ENCODE results near the gene ELOVL5. TPM values are rescaled to one million over a fixed set of nuclear protein-coding genes. Genes with fewer than 3 reads are reported as not detected.
A peak's percentile ranks its signal among the peaks of the same experiment; 100 is the strongest.
"Not testable (repeated sequence)": the region's sequence is repeated elsewhere in the genome, so short reads cannot be mapped to it uniquely, and the experiment has no call there.

The ELOVL5 gene
- total RNA-seq, 1 experiment from 2014 or later = 12.4 TPM

- no peak overlapping the region for H3K4me3 ChIP-seq
- DNase-seq = no peak
- H3K36me3 ChIP-seq = no peaks in the 10 kb centered on the region
- no peaks in the 10 kb centered on the region for H3K27me3 ChIP-seq
- no peaks in the 10 kb centered on the region for H3K9me3 ChIP-seq
These were observed 14.8 kb upstream of the ELOVL5 start for GRCh38 chr6:53363341-53364079.

- Histone ChIP-seq H3K4me3 (no peak overlapping the region), H3K36me3 (no peaks in the 10 kb centered on the region), H3K9me3 (no peaks in the 10 kb centered on the region), H3K27me3 (no peaks in the 10 kb centered on the region)
- no peak for DNase-seq
These were observed 12.8 kb upstream of the ELOVL5 start for GRCh38 chr6:53361549-53362031.

- no peaks in the 10 kb centered on the region for H3K36me3 ChIP-seq
- H3K27me3 ChIP-seq = no peaks in the 10 kb centered on the region
- no peak for DNase-seq
- no peaks in the 10 kb centered on the region for H3K9me3 ChIP-seq
- H3K4me3 ChIP-seq = peak overlapping the region; percentile 51
These were observed 11.6 kb upstream of the ELOVL5 start for GRCh38 chr6:53360093-53360912.

GRCh38 chr6:53359843-53360092 is 11.0 kb upstream of the ELOVL5 start:
- H3K9me3 ChIP-seq = no peaks in the 10 kb centered on the region
- H3K36me3 ChIP-seq = no peaks in the 10 kb centered on the region
- DNase-seq = no peak
- no peaks in the 10 kb centered on the region for H3K27me3 ChIP-seq
- peak overlapping the region; percentile 51 for H3K4me3 ChIP-seq

- H3K27me3 ChIP-seq = no peaks in the 10 kb centered on the region
- H3K9me3 ChIP-seq = no peaks in the 10 kb centered on the region
- no peaks in the 10 kb centered on the region for H3K36me3 ChIP-seq
- peak overlapping the region; percentile 51 for H3K4me3 ChIP-seq
- DNase-seq = peak; percentile 95
These were observed 10.5 kb upstream of the ELOVL5 start for GRCh38 chr6:53359095-53359842.

GRCh38 chr6:53358440-53359094 is 9.8 kb upstream of the ELOVL5 start:
- no peaks in the 10 kb centered on the region for H3K27me3 ChIP-seq

GRCh38 chr6:53357576-53358360 is 9.0 kb upstream of the ELOVL5 start:
- Histone ChIP-seq H3K36me3 (no peaks in the 10 kb centered on the region), H3K4me3 (no peak overlapping the region), H3K27me3 (no peaks in the 10 kb centered on the region), H3K9me3 (no peaks in the 10 kb centered on the region)
- DNase-seq = no peak

More at GRCh38 chr6:53358440-53359094, 9.8 kb upstream of the ELOVL5 start:
- Histone ChIP-seq H3K36me3 (no peaks in the 10 kb centered on the region), H3K9me3 (no peaks in the 10 kb centered on the region), H3K4me3 (peak overlapping the region; percentile 51)
- no peak for DNase-seq

- H3K4me3 ChIP-seq = no peak overlapping the region
- no peaks in the 10 kb centered on the region for H3K36me3 ChIP-seq
- no peaks in the 10 kb centered on the region for H3K27me3 ChIP-seq
- no peak for DNase-seq
- H3K9me3 ChIP-seq = no peaks in the 10 kb centered on the region
These were observed 4.9 kb upstream of the ELOVL5 start for GRCh38 chr6:53353624-53354023.

GRCh38 chr6:53352360-53352759 is 3.6 kb upstream of the ELOVL5 start:
- Histone ChIP-seq H3K9me3 (no peaks in the 10 kb centered on the region), H3K4me3 (no peak overlapping the region), H3K27me3 (no peaks in the 10 kb centered on the region), H3K36me3 (no peaks in the 10 kb centered on the region)
- no peak for DNase-seq

GRCh38 chr6:53349209-53349693 is 501 bp upstream of the ELOVL5 start:
- Histone ChIP-seq H3K27me3 (no peaks in the 10 kb centered on the region), H3K36me3 (peaks cover 12% of the 10 kb centered on the region), H3K9me3 (no peaks in the 10 kb centered on the region), H3K4me3 (peak overlapping the region; percentile 89)
- DNase-seq = no peak

- no peaks in the 10 kb centered on the region for H3K9me3 ChIP-seq
- no peaks in the 10 kb centered on the region for H3K27me3 ChIP-seq
- peak; percentile 77 for DNase-seq
- peaks cover 15% of the 10 kb centered on the region for H3K36me3 ChIP-seq
- peak overlapping the region; percentile 89 for H3K4me3 ChIP-seq
These were observed 804 bp downstream of the ELOVL5 start for GRCh38 chr6:53347921-53348370.

- Histone ChIP-seq H3K4me3 (peak overlapping the region; percentile 89), H3K36me3 (peaks cover 15% of the 10 kb centered on the region), H3K27me3 (no peaks in the 10 kb centered on the region), H3K9me3 (no peaks in the 10 kb centered on the region)
- DNase-seq = no peak
These were observed 1.4 kb downstream of the ELOVL5 start for GRCh38 chr6:53347250-53347920.

- H3K36me3 ChIP-seq = peaks cover 15% of the 10 kb centered on the region
- H3K9me3 ChIP-seq, H3K4me3 ChIP-seq, H3K27me3 ChIP-seq, DNase-seq: not testable (repeated sequence)
These were observed 2.7 kb downstream of the ELOVL5 start for GRCh38 chr6:53346049-53346448.

- no peak overlapping the region for H3K4me3 ChIP-seq
- H3K27me3 ChIP-seq = no peaks in the 10 kb centered on the region
- DNase-seq = no peak
- H3K36me3 ChIP-seq = peaks cover 15% of the 10 kb centered on the region
- H3K9me3 ChIP-seq = no peaks in the 10 kb centered on the region
These were observed 3.8 kb downstream of the ELOVL5 start for GRCh38 chr6:53344969-53345368.

GRCh38 chr6:53343092-53343491 is 5.7 kb downstream of the ELOVL5 start:
- Histone ChIP-seq H3K36me3 (peaks cover 15% of the 10 kb centered on the region), H3K4me3 (no peak overlapping the region), H3K27me3 (no peaks in the 10 kb centered on the region), H3K9me3 (no peaks in the 10 kb centered on the region)
- no peak for DNase-seq

Data from MG63 (cell line).